ENCODE measurements around the gene TNNT3. TPM values are rescaled to one million over a fixed set of nuclear protein-coding genes. Genes with fewer than 3 reads are reported as not detected.

Gene TNNT3
- total RNA-seq, 1 experiment from 2014 or later, result 0.71 TPM

DNA sequence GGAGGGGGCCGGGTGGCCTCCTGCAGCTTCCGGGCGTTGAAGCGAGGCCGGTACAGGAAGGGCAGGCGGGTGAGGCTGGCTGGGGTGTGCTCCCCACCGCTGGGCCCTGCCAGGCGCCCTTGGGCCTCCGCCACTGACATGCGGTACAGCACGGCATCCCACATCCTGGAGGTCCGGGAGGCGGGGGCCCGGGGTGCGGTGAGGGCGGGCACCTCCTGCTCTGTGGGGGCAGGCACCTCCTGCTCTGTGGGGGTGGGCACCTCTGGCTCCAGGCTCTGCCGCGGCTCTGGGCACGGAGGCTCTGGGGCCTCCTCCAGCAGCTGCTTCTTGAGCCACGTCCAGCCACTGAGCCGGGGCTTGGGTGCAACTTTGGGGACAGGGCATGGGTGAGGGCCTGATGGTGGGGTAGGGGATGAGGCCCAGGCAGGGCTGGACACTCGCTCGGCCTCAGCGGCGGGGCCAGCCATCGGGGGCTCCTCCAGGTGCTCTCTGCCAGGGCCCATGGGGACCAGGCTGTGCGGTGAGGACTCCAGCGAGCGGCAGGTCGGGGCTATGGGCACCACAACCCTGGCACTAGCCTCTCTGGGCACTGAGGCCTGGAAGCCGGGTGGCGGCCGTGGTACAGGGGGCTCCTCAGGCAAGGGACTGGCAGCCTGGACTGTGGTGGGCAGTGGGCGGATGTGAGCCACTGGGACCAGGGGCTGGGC, 30.1 kb upstream of the TNNT3 start:
- ChIA-PET POLR2A (no interaction called here), RAD21 (ENCODE audit: low non-redundant PET in 1 of 2, low total read pairs in 2 of 2, uncharacterized antibody in 2 of 2, unreplicated experiment in 2 of 2) (no interaction called here), CTCF (interaction anchor here (0.9 kb wide), 1 partner anchor 262 kb away, joined by 3 read pairs; no protein-coding TSS in a partner anchor)
- ATAC-seq (no peak), DNase-seq (ENCODE audit: low read depth, low spot score) (no peak)
- Histone ChIP-seq H3K4me1 (ENCODE audit: control insufficient read depth in 1 of 2, insufficient read depth in 2 of 2, low read length in 2 of 2) (no peaks in the 10 kb centered on the region), H3K9me3 (ENCODE audit: control insufficient read depth in 1 of 2, insufficient read depth in 1 of 2, low read depth in 1 of 2, low read length in 2 of 2) (no peaks in the 10 kb centered on the region), H3K36me3 (ENCODE audit: control insufficient read depth in 1 of 2, insufficient read depth in 2 of 2, low read length in 2 of 2) (no peaks in the 10 kb centered on the region), H3K79me2 (ENCODE audit: insufficient read depth, low read length) (no peaks in the 10 kb centered on the region), H3K27ac (ENCODE audit: low read depth, low read length) (no peak overlapping the region), H2AFZ (ENCODE audit: low read depth, low read length, poor library complexity, severe bottlenecking) (no peak overlapping the region), H3K4me2 (ENCODE audit: low read length) (no peak overlapping the region), H3K4me3 (replicated peaks in 1 of 2; ENCODE audit: low read depth in 1 of 2, low read length in 2 of 2) (no peak overlapping the region), H3K9ac (ENCODE audit: low read length) (no peak overlapping the region), H3K9me2 (ENCODE audit: insufficient read depth) (no peaks in the 10 kb centered on the region), H4K20me1 (ENCODE audit: insufficient read depth) (no peaks in the 10 kb centered on the region), H3K27me3 (ENCODE audit: insufficient read depth, low read length) (peaks cover 8% of the 10 kb centered on the region; the same call in 1 of the 2 replicates)
- BruUV-seq (replicated peaks), result no TSS peak
- intact Hi-C loops (cut with micrococcal nuclease), result no loop called here
- TF ChIP-seq, protein P1, sequence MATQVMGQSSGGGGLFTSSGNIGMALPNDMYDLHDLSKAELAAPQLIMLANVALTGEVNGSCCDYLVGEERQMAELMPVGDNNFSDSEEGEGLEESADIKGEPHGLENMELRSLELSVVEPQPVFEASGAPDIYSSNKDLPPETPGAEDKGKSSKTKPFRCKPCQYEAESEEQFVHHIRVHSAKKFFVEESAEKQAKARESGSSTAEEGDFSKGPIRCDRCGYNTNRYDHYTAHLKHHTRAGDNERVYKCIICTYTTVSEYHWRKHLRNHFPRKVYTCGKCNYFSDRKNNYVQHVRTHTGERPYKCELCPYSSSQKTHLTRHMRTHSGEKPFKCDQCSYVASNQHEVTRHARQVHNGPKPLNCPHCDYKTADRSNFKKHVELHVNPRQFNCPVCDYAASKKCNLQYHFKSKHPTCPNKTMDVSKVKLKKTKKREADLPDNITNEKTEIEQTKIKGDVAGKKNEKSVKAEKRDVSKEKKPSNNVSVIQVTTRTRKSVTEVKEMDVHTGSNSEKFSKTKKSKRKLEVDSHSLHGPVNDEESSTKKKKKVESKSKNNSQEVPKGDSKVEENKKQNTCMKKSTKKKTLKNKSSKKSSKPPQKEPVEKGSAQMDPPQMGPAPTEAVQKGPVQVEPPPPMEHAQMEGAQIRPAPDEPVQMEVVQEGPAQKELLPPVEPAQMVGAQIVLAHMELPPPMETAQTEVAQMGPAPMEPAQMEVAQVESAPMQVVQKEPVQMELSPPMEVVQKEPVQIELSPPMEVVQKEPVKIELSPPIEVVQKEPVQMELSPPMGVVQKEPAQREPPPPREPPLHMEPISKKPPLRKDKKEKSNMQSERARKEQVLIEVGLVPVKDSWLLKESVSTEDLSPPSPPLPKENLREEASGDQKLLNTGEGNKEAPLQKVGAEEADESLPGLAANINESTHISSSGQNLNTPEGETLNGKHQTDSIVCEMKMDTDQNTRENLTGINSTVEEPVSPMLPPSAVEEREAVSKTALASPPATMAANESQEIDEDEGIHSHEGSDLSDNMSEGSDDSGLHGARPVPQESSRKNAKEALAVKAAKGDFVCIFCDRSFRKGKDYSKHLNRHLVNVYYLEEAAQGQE (IDR thresholded peaks at IDR 0.05; ENCODE audit: low read depth), result no peak
- TF ChIP-seq CBX3 (IDR thresholded peaks at IDR 0.05; ENCODE audit: low read depth), result no peak
- no peak for TF ChIP-seq SP1 (IDR thresholded peaks at IDR 0.05; ENCODE audit: low read depth)
- no peak for TF ChIP-seq TCF7L2 (IDR thresholded peaks at IDR 0.05; ENCODE audit: borderline replicate concordance, extremely low read depth, insufficient read depth, insufficient read length)
- TF ChIP-seq EZH2phosphoT487 (IDR thresholded peaks at IDR 0.05; ENCODE audit: borderline replicate concordance), result no peak
